TTC549 (cell line): Measurements from ENCODE around the gene HABP4.

Experiments used
- FAIRE-seq: peaks from 2 replicates; lab custom pipeline; 2012; peaks lifted over from hg19 to GRCh38; lab: Jason Lieb, UNC

The HABP4 gene

DNA sequence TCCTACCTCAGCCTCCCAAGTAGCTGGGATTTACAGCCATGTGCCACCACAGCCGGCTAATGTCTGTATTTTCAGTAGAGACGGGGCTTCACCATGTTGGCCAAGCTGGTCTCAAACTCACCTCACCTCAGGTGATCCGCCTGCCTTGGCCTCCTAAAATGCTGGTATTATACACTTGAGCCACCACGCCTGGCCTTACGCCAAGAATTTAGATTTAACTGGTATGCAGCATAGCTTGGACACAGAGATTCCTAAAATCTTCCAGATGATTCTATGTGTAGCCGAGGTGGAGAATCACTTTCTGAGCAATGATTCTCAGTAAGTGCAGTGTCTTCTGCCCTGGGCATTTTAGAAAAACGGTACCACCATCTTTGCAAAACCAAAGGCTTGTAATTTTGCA is 74.1 kb downstream of the HABP4 start:
- no peak for FAIRE-seq

- no peak for FAIRE-seq
Measured at GRCh38 chr9:96524764-96525163, 74.8 kb downstream of the HABP4 start.

DNA sequence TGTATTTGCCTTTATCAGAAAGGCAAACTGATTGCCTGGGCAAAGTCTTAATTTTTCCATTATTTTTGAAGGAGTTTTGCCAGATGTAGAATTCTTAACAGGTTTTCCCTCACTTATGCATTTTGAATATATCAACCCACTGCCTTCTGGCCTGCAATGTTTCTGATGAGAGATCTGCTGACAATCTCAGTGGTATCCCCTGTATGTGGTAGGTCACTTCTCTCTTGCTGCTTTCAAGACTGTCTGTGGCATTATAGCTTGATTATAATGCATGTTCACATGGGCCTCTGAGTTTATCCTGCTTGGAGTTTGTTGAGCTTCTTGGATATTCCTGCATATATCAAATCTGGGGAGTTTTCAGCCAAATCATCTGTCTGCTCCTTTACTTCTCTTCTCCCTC is 82.2 kb downstream of the HABP4 start:
- no peak for FAIRE-seq

DNA sequence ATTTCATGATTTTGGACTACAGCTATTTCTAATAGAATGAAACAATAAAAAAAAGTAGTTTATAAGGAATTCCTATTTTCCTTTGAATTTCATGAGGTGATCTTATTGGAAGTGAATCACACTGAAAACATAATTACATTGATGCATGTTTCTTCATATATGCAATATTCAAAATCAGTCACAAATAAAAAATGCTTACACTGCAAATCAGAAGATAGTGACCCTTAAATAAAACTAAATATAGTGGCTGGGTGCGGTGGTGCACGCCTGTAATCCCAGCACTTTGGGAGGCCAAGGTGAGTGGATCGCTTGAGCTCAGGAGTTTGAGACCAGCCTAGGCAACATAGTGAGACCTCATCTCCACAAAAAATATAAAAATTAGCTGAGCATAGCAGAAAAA is 90.1 kb downstream of the HABP4 start:
- no peak for FAIRE-seq
